HAP-1 (cell line): ENCODE results near the gene MANBA.
A peak's percentile ranks its signal among the peaks of the same experiment; 100 is the strongest.

Experiments used
- DNase-seq, 2 experiments: peaks; one replicate each; pipeline ENCODE4 v3.0.0-alpha.2; 2016 to 2020; ENCODE audit warnings: low spot score in 2 of 2
- H3K27me3 ChIP-seq: fragments of 250-450 bp; sonication (Bioruptor Pico); 2 replicates; pipeline ENCODE4 v1.5.1; 2020; ENCODE audit warnings: low read depth, mild to moderate bottlenecking, moderate library complexity
- H3K36me3 ChIP-seq: fragments of 250-450 bp; sonication (Bioruptor Pico); replicated peaks from 2 replicates; pipeline ENCODE4 v1.5.1; 2020; ENCODE audit warnings: mild to moderate bottlenecking
- H3K4me1 ChIP-seq: fragments of 250-450 bp; sonication (Bioruptor Pico); 2 replicates; pipeline ENCODE4 v1.5.1; 2020; ENCODE audit warnings: mild to moderate bottlenecking
- H3K4me3 ChIP-seq: fragments of 250-450 bp; sonication (Bioruptor Pico); 2 replicates; pipeline ENCODE4 v1.5.1; 2020; ENCODE audit warnings: mild to moderate bottlenecking, moderate library complexity
- H3K9me3 ChIP-seq: fragments of 250-450 bp; sonication (Bioruptor Pico); 2 replicates; pipeline ENCODE4 v1.5.1; 2020; ENCODE audit warnings: mild to moderate bottlenecking, moderate library complexity
- in situ Hi-C: fragments of 300-500 bp; cut with MboI; formaldehyde crosslinking; loops from 3 replicates; pipeline ENCODE4 v1.14.3; 2020; ENCODE audit warnings: low sequenced_read_pairs, inconsistent platforms, mixed read lengths

MANBA gene

GRCh38 chr4:102610007-102610406, 150.8 kb downstream of the MANBA start:
- Histone ChIP-seq H3K27me3 (no peaks in the 10 kb centered on the region), H3K9me3 (no peaks in the 10 kb centered on the region), H3K36me3 (peaks cover 18% of the 10 kb centered on the region), H3K4me3 (no peak overlapping the region), H3K4me1 (no peaks in the 10 kb centered on the region)
- in situ Hi-C loops = loop anchor here (25.0 kb wide), 1 partner anchor 173 kb away; no protein-coding TSS in a partner anchor
- peak in 1 of 2 experiments; percentile 21 for DNase-seq

GRCh38 chr4:102608190-102608589, 152.6 kb downstream of the MANBA start:
- DNase-seq = no peak
- no peak overlapping the region for H3K4me3 ChIP-seq
- no peaks in the 10 kb centered on the region for H3K9me3 ChIP-seq
- H3K4me1 ChIP-seq = no peaks in the 10 kb centered on the region
- H3K36me3 ChIP-seq = peaks cover 18% of the 10 kb centered on the region
- in situ Hi-C loops = loop anchor here (25.0 kb wide), 1 partner anchor 171 kb away; no protein-coding TSS in a partner anchor
- no peaks in the 10 kb centered on the region for H3K27me3 ChIP-seq

- DNase-seq = no peak
- in situ Hi-C loops = loop anchor here (25.0 kb wide), 1 partner anchor 170 kb away; no protein-coding TSS in a partner anchor
- Histone ChIP-seq H3K4me3 (no peak overlapping the region), H3K4me1 (no peaks in the 10 kb centered on the region), H3K36me3 (peaks cover 18% of the 10 kb centered on the region), H3K9me3 (no peaks in the 10 kb centered on the region), H3K27me3 (no peaks in the 10 kb centered on the region)
Measured at GRCh38 chr4:102606846-102607450, 153.8 kb downstream of the MANBA start.

GRCh38 chr4:102606261-102606660, 154.5 kb downstream of the MANBA start:
- Histone ChIP-seq H3K4me1 (no peaks in the 10 kb centered on the region), H3K27me3 (no peaks in the 10 kb centered on the region), H3K4me3 (no peak overlapping the region), H3K36me3 (peaks cover 14% of the 10 kb centered on the region), H3K9me3 (no peaks in the 10 kb centered on the region)
- in situ Hi-C loops = loop anchor here (25.0 kb wide), 1 partner anchor 169 kb away; no protein-coding TSS in a partner anchor
- DNase-seq = no peak

DNA sequence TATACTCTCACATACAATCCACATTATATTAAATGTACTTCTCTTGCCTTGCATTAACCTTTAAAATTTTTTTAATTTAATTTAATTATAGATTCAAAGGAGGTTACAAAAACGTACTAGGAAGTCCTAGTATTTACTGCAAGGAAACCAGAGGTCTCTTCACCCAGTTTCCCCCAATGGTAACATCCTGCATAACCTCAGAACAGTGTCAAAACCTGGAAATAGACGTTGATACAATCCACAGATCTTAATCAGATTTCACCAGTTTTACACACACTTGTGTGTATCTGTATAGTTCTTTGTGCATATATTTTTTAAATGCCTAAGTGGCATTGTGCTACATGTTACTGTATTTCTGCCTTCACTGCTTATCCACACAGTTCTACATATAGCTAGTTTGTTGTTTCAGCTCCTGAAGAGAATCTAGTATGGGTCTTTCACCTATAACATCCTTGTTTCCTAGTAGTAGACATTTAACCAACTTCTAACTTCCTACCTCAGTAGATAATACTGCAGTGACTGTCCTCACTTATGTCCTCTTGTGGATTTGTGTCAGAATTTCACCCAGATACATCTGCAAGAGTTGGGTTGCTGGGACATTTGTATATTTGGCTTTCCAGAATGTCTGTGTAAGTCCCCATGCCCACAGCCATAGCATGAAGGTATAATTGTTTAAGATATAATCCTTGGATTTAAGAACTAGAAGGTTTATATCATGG, 156.4 kb downstream of the MANBA start:
- in situ Hi-C loops = loop anchor here (25.0 kb wide), 1 partner anchor 167 kb away; no protein-coding TSS in a partner anchor
- H3K9me3 ChIP-seq = no peaks in the 10 kb centered on the region

DNA sequence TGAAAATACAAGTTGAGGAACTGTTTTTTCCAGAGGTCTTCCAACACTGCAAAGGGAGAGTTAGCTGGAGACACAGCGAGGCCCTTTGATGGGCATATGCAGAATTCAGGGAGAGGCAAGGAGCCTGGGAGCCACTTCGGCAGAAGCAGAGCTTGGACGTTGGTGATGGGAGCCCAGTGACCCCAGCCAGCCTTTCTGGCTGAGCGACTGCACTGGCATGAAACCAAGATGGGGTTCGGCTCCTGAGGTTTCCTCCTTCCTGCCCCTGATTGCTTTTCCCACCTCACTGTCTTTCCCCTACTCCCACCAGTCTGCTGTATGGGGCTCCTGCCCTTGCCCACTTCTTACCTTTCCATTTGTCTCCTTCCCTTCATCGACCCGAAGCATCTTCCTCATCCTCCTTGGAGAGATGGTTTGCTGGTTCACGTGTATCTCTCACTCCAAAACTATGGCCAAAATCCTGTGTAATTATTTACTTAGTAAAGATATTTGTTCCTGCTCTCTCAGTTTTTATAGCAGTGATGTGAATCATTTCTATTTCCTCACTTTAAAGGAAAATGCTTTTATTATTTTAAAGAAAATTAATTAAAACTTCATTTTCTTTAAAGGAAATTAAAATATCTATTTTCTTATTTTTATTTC, 159.1 kb downstream of the MANBA start:
- Histone ChIP-seq H3K27me3 (no peaks in the 10 kb centered on the region), H3K4me1 (peaks cover 8% of the 10 kb centered on the region), H3K4me3 (no peak overlapping the region), H3K9me3 (no peaks in the 10 kb centered on the region), H3K36me3 (peaks cover 7% of the 10 kb centered on the region)
- in situ Hi-C loops = loop anchor here (25.0 kb wide), 1 partner anchor 164 kb away; no protein-coding TSS in a partner anchor
- DNase-seq = no peak

More for the DNA sequence above, 156.4 kb downstream of the MANBA start:
- no peak for DNase-seq
- Histone ChIP-seq H3K27me3 (no peaks in the 10 kb centered on the region), H3K36me3 (peaks cover 9% of the 10 kb centered on the region), H3K4me1 (no peaks in the 10 kb centered on the region), H3K4me3 (no peak overlapping the region)

DNA sequence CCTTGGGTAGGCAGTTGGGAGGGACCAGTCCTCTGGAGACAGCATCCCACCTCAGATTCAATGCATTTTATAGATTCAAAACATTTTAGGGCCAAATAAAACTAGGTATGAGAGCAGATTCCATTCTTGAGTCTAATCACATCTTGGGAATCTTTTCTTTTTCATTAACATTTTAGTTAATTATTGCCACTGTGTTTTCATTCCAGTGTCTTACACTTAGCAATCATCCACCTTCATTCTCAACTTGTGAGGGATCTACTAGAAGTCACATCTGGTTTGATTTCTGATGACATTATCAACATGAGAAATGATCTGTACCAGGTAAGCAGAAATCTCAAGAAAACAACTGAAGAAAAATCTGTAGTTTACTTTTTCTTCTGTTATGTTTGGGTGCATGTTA, 160.1 kb downstream of the MANBA start:
- Histone ChIP-seq H3K36me3 (peaks cover 9% of the 10 kb centered on the region), H3K4me3 (no peak overlapping the region), H3K9me3 (no peaks in the 10 kb centered on the region), H3K27me3 (no peaks in the 10 kb centered on the region), H3K4me1 (peaks cover 8% of the 10 kb centered on the region)
- no peak for DNase-seq
- in situ Hi-C loops = loop anchor here (25.0 kb wide), 1 partner anchor 163 kb away; no protein-coding TSS in a partner anchor

DNA sequence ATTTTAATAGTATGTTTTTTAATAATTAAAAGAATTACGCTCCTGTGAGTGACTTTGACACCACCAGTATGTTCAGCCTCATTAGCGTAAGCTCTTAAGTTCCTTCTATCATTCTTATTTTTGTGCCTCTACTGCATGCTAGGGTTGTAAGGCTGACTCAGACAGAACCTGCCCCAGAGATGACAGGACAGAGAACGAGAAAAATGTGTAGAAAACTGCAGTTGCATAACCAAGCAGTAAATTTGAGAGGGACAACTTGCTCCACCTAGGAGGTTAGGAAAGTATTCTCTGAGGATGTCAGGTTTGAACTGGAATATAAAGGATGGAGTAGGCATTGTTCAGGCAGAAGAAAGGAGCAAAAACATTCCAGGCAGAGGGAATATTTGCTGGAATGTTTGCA, 160.9 kb downstream of the MANBA start:
- Histone ChIP-seq H3K9me3 (no peaks in the 10 kb centered on the region), H3K27me3 (no peaks in the 10 kb centered on the region), H3K4me3 (no peak overlapping the region), H3K4me1 (peaks cover 8% of the 10 kb centered on the region), H3K36me3 (peaks cover 13% of the 10 kb centered on the region)
- in situ Hi-C loops = loop anchor here (25.0 kb wide), 1 partner anchor 163 kb away; no protein-coding TSS in a partner anchor
- DNase-seq = no peak

- Histone ChIP-seq H3K36me3 (peaks cover 11% of the 10 kb centered on the region), H3K4me1 (peaks cover 8% of the 10 kb centered on the region), H3K27me3 (no peaks in the 10 kb centered on the region), H3K9me3 (no peaks in the 10 kb centered on the region), H3K4me3 (no peak overlapping the region)
- in situ Hi-C loops = no loop called here
- no peak for DNase-seq
Measured at GRCh38 chr4:102599455-102599854, 161.3 kb downstream of the MANBA start.

GRCh38 chr4:102598762-102599374, 161.9 kb downstream of the MANBA start:
- Histone ChIP-seq H3K36me3 (peaks cover 10% of the 10 kb centered on the region), H3K27me3 (no peaks in the 10 kb centered on the region), H3K4me1 (peaks cover 8% of the 10 kb centered on the region), H3K9me3 (no peaks in the 10 kb centered on the region), H3K4me3 (no peak overlapping the region)
- DNase-seq = no peak
- in situ Hi-C loops = no loop called here

DNA sequence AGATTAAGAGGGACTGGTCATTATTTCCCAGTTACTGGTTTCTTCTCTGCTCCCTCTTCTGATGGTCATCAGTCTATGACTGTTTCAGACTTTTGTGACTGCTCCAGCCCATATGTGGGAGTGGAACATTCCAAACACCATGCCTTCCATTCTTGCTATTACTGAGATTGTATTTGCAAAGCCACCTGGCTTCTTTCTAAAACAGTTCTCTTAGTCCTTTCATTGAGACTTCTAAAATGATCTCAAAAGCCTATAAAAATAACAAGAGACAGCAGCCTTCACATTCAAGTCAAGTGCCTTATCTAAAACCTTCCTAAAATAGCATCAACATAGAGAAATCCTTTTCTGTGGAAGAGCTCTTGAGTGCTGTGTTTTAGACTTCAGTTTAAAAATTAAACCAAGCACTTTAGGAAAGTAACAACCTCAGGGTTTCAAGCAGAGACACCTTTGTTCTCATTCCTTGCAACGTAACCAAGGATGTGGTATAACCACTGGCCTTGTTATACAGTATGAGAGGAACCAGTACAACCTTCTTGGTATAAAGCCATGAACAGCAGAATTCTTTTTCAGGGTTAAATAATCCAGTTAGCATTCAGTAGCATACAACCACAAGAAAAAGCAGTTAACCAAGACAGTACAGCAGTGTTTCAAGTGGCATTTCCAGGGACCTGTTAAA, 162.5 kb downstream of the MANBA start:
- Histone ChIP-seq H3K9me3 (no peaks in the 10 kb centered on the region), H3K4me1 (peaks cover 8% of the 10 kb centered on the region), H3K4me3 (no peak overlapping the region), H3K27me3 (no peaks in the 10 kb centered on the region), H3K36me3 (peaks cover 10% of the 10 kb centered on the region)
- peak in 1 of 2 experiments; percentile 46 for DNase-seq
- in situ Hi-C loops = no loop called here

DNA sequence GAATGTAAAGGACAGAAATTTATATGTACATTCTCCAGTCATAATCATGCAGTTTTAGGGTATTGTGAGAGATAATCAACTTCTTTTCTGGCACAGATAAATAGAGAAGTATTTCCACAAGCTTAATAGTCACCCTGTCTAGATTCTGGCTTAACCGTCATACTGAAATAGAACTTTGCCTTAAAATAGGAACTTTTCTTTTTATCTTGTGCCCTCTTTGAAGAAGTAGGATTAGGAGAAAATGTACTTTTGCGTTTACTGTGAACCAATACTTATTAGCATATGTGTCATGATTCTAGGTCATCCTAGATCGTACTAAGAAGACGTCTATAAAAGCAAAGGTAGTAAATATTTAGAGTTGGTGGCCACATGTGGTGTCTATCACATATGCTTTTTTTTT, 164.2 kb downstream of the MANBA start:
- no peak for DNase-seq
- Histone ChIP-seq H3K4me3 (no peak overlapping the region), H3K9me3 (no peaks in the 10 kb centered on the region), H3K27me3 (no peaks in the 10 kb centered on the region), H3K4me1 (peaks cover 8% of the 10 kb centered on the region), H3K36me3 (peaks cover 10% of the 10 kb centered on the region)
- in situ Hi-C loops = no loop called here

GRCh38 chr4:102594000-102594399, 166.8 kb downstream of the MANBA start:
- H3K4me3 ChIP-seq = no peak overlapping the region
- H3K9me3 ChIP-seq = no peaks in the 10 kb centered on the region
- peaks cover 10% of the 10 kb centered on the region for H3K36me3 ChIP-seq
- no peaks in the 10 kb centered on the region for H3K27me3 ChIP-seq
- in situ Hi-C loops = no loop called here
- no peak for DNase-seq
- H3K4me1 ChIP-seq = peaks cover 8% of the 10 kb centered on the region
